Hepatocyte (in vitro differentiated cells): ENCODE data around the gene ATXN1.

Experiments
- CTCF ChIP-seq: fragments of 200-600 bp; sonication (generic); IDR thresholded peaks from 2 replicates; pipeline ENCODE4 v1.5.1; 2016; ENCODE audit warnings: antibody characterized with exemption, mild to moderate bottlenecking; ENCODE audit not compliant: poor library complexity
- EZH2 ChIP-seq: fragments of 200-600 bp; sonication (generic); IDR thresholded peaks from 2 replicates; pipeline ENCODE4 v1.6.1; 2016; ENCODE audit warnings: antibody characterized with exemption, mild to moderate bottlenecking, borderline replicate concordance

- TF ChIP-seq EZH2, result no peak
- TF ChIP-seq CTCF, result no peak
Observed at GRCh38 chr6:16555550-16555949, 205.7 kb downstream of the ATXN1 start.
